Stimulated activated CD4-positive, alpha-beta T cell treated with anti-CD3 and anti-CD28 coated beads, Interleukin-12 subunit alpha, Interleukin-12 subunit beta, amount 100 ng/mL, for 24 hours (primary cell): ENCODE measurements around the gene NAIF1.
"Not testable (repeated sequence)": the region's sequence is repeated elsewhere in the genome, so short reads cannot be mapped to it uniquely, and the experiment has no call there.

Source experiments
- DNase-seq, 2 experiments: peaks; one replicate each; pipeline ENCODE4 v3.0.0-alpha.2; 2020; ENCODE audit warnings: low read depth in 2 of 2

Gene NAIF1

DNA sequence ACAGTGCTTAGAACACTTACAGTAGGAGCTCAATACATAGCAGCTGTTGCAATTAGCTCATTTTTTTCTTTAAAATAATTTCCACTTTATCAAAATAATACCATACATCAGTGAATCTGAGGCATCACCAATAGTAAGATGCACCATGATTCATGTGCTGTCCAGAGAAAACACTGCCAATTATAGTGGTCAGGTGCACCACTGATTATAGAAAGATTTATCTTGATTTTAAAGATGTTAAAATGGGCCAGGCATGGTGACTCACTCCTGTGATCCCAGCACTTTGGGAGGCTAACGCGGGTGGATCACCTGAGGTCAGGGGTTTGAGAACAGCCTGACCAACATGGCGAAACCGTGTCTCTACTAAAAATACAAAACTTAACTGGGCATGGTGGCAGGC is 39.4 kb downstream of the NAIF1 start:
- no peak for DNase-seq

DNA sequence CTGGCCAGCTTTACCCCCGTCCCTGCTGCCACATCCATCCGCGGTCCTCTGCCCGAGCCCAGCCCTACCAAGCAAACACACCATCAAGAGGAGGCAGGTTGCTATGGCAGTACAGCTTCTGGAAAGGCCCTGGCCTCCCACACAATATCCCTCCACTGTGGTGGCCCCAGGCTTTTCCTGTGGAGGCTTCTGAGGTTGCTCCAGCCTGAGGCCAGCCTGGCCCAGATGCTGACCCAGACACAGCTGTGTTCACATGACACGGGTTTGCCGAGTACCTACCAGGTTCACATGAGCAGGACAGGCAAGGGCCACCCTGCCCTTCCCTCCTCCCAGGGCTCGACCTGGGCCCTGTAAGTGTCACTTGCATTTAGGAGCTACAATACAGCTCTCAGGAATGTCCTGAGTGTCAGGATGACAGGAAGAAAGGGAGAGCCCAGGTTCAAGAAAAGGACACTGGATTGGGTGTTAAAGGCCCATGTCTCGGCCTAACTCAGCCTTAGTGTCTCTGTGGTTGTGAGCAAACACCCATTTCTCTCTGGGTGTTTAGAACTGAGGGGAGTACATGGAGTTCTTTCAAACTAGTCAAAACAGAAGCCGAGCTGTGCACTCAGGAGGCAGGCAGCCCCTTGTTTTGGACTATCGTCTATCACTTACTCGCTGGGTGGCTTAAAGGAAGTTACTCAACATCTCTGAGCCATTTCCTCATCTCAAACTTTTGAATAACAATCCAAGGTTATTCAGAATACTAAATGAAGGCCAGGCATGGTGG is 40.2 kb downstream of the NAIF1 start:
- peak in 1 of 2 experiments; percentile 22 for DNase-seq

DNA sequence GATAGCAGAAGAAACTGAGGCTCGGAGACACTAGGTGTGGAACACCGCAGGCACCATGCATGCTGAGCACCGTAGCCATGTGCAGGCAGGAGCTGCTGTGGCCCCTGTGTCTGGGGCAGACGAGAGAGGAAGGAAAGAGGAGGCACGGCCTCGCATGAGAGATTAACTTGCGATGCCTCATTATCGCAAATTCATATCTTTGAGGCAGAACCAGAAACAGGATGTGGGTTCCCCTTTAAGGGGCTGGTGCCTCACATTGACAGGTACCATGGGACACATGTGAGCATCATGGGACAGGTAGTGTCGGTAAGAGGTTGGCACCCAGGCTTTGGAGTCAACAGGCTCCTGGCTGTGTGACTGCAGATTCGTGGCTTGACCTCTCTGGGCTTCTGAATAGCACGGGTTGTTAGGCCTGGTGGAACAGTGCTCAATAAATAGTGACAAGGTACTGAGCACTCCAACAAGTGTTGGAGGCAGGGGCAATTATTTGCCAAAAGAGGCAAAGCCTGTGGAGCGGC is 40.8 kb downstream of the NAIF1 start:
- peak; percentile 40 to 55 for DNase-seq

DNA sequence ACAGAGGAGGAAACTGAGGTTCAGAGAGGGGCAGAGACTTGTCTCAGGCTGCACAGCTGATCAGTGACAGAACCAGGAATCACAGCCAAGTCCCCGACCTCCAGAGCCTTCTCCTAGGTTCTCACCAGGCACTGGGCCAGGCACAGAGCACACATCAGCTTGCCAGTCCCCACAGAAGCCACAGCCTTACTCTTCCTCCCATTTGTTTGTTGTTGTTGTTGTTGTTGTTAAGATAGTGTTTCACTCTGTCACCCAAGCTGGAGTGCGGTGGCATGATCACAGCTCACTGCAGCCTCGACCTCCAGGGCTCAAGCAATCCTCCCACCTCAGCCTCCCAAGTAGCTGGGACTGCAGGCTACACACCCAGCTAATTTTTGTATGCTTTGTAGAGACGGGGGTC is 41.4 kb downstream of the NAIF1 start:
- no peak for DNase-seq

DNA sequence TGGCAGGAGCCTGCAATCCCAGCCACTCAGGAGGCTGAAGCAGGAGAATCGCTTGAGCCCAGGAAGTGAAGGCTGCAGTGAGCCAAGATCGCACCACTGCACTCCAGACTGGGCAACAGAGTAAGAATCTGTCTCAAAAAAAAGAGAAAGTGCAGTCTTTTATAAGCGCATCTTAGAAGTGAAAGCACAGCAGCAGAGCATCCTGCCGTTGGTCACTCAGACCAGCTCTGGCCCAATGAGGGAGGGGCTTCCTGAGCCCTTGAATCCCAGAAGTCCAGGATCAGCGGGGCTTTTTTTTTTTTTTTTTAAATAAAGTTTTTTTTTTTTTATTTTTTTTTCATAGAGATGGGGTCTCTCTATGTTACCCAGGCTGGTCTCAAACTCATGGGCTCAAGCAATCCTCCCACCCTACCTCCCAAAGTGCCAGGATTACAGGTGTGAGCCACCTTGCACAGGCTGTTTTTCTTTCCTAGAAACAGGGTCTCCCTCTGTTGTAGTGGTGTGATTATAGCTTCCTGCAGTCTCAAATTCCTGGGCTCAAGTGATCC is 42.3 kb downstream of the NAIF1 start:
- DNase-seq = no peak

DNA sequence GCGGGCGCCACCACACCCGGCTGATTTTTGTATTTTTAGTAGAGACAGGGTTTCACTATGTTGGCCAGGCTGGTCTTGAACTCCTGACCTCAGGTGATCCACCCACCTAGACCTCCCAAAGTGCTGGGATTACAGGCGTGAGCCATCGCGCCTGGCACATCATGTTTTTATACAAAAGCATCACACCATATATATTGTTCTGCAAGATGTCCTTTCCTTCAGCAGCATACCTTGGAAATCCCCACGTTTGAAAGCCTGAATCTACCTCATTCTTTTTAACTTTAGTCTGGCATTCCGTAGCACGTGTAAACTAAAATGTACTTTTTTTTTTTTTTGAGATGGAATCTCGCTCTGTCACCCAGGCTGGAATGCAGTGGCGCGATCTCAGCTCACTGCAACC is 43.4 kb downstream of the NAIF1 start:
- DNase-seq = not testable (repeated sequence)

DNA sequence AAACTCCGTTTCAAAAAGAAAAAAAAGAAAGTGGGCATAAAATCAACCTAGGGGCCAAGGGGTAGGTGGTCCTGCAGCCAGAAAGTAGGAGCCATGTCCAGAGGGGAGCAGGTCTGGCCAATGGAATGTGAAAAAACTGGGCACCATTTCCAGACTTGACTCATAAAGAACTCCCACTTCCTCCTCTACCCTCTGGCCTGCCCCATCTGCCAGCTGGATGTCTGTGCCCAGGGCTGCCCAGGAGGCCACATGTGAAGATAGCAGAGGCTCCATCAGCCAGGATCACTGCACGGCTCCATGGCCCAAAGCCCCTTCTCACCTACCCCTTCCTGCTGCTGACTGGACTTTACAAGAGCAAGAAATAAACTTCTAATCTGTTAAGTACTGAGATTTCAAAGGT is 44.2 kb downstream of the NAIF1 start:
- DNase-seq = no peak

DNA sequence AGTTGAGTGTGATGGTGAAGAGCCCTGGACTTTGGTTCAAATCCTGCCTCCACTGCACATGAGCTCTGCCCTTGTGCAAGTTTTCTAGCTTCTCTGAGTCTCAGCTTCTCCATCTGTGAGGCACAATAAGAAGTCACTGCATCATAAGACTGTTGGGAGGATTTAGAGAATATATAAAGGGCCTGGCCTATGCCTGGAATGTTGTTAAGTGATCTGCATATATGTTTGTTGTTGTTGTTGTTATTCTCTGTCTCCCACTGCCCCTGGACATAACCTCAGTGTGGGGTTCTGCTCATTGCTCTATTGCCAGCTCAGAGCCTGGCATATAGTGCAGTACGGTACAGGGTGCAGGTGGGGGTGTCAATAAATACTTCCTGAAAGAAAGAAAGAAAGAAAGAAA is 46.0 kb downstream of the NAIF1 start:
- no peak for DNase-seq

DNA sequence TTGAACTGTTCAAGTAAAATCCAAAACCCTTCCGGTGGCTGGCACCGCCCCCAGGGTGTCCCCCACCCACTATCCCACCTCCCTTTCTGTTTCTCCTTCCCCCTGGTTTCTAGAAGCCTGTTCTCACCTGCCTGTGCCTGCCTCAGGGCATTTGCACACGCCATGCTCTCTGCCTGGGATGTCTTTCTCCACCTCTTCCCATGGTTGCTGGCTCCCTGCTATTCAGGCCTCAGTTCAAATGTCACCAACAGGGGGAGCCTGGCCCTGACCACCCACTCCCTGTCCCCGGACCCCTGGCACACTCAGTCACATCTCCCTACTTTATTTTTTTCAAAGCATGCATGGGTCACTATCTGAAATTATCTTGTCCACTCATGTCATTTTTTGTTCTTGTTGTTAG is 46.4 kb downstream of the NAIF1 start:
- no peak for DNase-seq

DNA sequence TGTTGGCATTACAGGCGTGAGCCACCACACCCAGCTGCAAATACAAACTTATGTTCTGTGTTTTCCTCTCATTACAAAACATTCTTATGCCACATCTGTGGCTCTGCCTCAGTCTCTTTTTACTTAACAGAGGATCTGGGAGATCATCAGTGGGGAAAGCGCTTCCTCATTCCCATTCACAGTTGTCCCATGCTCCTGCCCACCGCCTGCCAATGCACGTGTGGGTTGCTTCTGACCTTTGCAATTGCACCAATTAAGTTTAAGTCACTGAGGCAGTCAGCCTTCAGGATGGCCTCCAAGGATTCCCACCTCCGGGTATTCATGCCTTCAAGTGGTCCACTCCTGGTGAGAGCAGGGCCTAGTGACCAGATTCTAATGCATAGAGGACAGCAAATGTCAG is 51.4 kb downstream of the NAIF1 start:
- DNase-seq = no peak
